CD4-positive, alpha-beta T cell (primary cell): ENCODE data around the gene FYCO1. TPM values are rescaled to one million over a fixed set of nuclear protein-coding genes. Genes with fewer than 3 reads are reported as not detected.

Experiments
- ATAC-seq: fragments of 200-7000 bp; cut with Tn5 transposase; one replicate; pipeline ENCODE4 v1.10.0; 2022; ENCODE audit warnings: mild to moderate bottlenecking; ENCODE audit not compliant: poor library complexity
- CTCF ChIA-PET: fragments of 350-600 bp; sonication (Branson Sonifier 250); formaldehyde crosslinking; loops from one replicate; lab custom pipeline; 2021; ENCODE audit warnings: antibody characterized with exemption, inconsistent platforms; lab: Charles Lee
- POLR2A ChIA-PET: fragments of 350-600 bp; sonication (Branson Sonifier 250); formaldehyde crosslinking; loops from one replicate; lab custom pipeline; 2021; ENCODE audit warnings: antibody characterized with exemption, inconsistent platforms; lab: Charles Lee
- DNase-seq, 14 experiments: peaks; one replicate each; pipeline ENCODE4 v3.0.0-alpha.2; 2013 to 2020; ENCODE audit warnings: mixed read lengths in 2 of 14
- H3K27ac ChIP-seq, 2 donors: one replicate each; pipeline versions ENCODE4 v1.5.1 to v1.7.0; 2013; ENCODE audit warnings: low read length in 2 of 2, low read depth in 1 of 2, mild to moderate bottlenecking in 1 of 2
- H3K27me3 ChIP-seq, 2 experiments: 1 replicate in 1 of 2; 2 replicates in 1 of 2; pipeline versions ENCODE4 v1.6.1 to v1.7.0; 2013; ENCODE audit warnings: low read length in 2 of 2, control low read depth in 1 of 2, mild to moderate bottlenecking in 1 of 2, moderate library complexity in 1 of 2; ENCODE audit not compliant: insufficient read depth in 2 of 2, control insufficient read depth in 1 of 2
- H3K36me3 ChIP-seq: one replicate; pipeline ENCODE4 v1.6.1; 2013; ENCODE audit warnings: low read length, control low read depth; ENCODE audit not compliant: insufficient read depth
- H3K4me1 ChIP-seq: one replicate; pipeline ENCODE4 v1.6.1; 2013; ENCODE audit warnings: low read length, control low read depth; ENCODE audit not compliant: insufficient read depth
- H3K4me3 ChIP-seq: one replicate; pipeline ENCODE4 v1.5.1; 2013; ENCODE audit warnings: mild to moderate bottlenecking, low read length, moderate library complexity
- H3K9me3 ChIP-seq, 2 experiments: 1 replicate in 1 of 2; 2 replicates in 1 of 2; pipeline versions ENCODE4 v1.6.1 to v1.7.0; 2013; ENCODE audit warnings: low read length in 2 of 2, mild to moderate bottlenecking in 2 of 2, control low read depth in 1 of 2, moderate library complexity in 1 of 2; ENCODE audit not compliant: control insufficient read depth in 1 of 2, insufficient read depth in 1 of 2
- H3K27ac Mint-ChIP-seq: one replicate; pipeline ENCODE4 v1.8.0; 2020; ENCODE audit warnings: mixed read lengths
- H3K27me3 Mint-ChIP-seq: one replicate; pipeline ENCODE4 v1.8.0; 2021; ENCODE audit warnings: mixed read lengths
- H3K36me3 Mint-ChIP-seq: one replicate; pipeline ENCODE4 v1.8.0; 2021; ENCODE audit warnings: low read depth, mixed read lengths
- H3K4me1 Mint-ChIP-seq: one replicate; pipeline ENCODE4 v1.8.0; 2021; ENCODE audit warnings: low read depth, mixed read lengths
- H3K4me3 Mint-ChIP-seq: one replicate; pipeline ENCODE4 v1.8.0; 2020; ENCODE audit warnings: mild to moderate bottlenecking, mixed read lengths
- H3K9me3 Mint-ChIP-seq: one replicate; pipeline ENCODE4 v1.8.0; 2020; ENCODE audit warnings: mixed read lengths
- intact Hi-C, 2 experiments: fragments of 100-400 bp; cut with DNase I in 1 of 2; cut with micrococcal nuclease in 1 of 2; formaldehyde crosslinking; loops; one replicate each; pipeline versions ENCODE4 v1.15.1 to v1.9.0; 2023 to 2025; cut with DNase I, micrococcal nuclease
- total RNA-seq, 174 experiments: library from RNA in 2 of 174; stranded (reverse) in 2 of 174; gene quantifications; one replicate each; pipeline ENCODE4 v1.2.3 and lab custom pipeline; 2021 to 2026
- TF ChIP-seq, protein P1 (sequence below): fragments of 200-600 bp; IDR thresholded peaks from one replicate; pipeline ENCODE4 v1.8.0; 2022; ENCODE audit warnings: antibody characterized with exemption, mild to moderate bottlenecking

The FYCO1 gene
- total RNA-seq, 2 experiments from 2014 or later: 17.4 to 20.1 TPM

GRCh38 chr3:45868213-45868612, 127.4 kb downstream of the FYCO1 start:
- peaks cover 0 to 8% of the 10 kb centered on the region in 2 experiments for H3K27me3 ChIP-seq
- H3K27ac ChIP-seq: no peak overlapping the region
- peaks cover 39% of the 10 kb centered on the region for H3K4me1 ChIP-seq
- H3K9me3 Mint-ChIP-seq: no peaks in the 10 kb centered on the region
- intact Hi-C loops: no loop called here
- H3K4me3 ChIP-seq: no peak overlapping the region
- peaks cover 0 to 4% of the 10 kb centered on the region in 2 experiments for H3K9me3 ChIP-seq
- ChIA-PET POLR2A (interaction anchor here (3.9 kb wide), 1 partner anchor 26 kb away, joined by 24 read pairs; the partner anchor contains the start of gene LZTFL1), CTCF (interaction anchor here (1.0 kb wide), 1 partner anchor 211 kb away, joined by 3 read pairs; no protein-coding TSS in a partner anchor)
- no peak for DNase-seq
- no peaks in the 10 kb centered on the region for H3K36me3 ChIP-seq
- H3K27me3 Mint-ChIP-seq: peaks cover 7% of the 10 kb centered on the region
- peaks cover 79% of the 10 kb centered on the region for H3K4me1 Mint-ChIP-seq
- ATAC-seq: no peak
- H3K27ac Mint-ChIP-seq: no peak overlapping the region
- no peaks in the 10 kb centered on the region for H3K36me3 Mint-ChIP-seq
- H3K4me3 Mint-ChIP-seq: no peak overlapping the region
- TF ChIP-seq, protein P1, sequence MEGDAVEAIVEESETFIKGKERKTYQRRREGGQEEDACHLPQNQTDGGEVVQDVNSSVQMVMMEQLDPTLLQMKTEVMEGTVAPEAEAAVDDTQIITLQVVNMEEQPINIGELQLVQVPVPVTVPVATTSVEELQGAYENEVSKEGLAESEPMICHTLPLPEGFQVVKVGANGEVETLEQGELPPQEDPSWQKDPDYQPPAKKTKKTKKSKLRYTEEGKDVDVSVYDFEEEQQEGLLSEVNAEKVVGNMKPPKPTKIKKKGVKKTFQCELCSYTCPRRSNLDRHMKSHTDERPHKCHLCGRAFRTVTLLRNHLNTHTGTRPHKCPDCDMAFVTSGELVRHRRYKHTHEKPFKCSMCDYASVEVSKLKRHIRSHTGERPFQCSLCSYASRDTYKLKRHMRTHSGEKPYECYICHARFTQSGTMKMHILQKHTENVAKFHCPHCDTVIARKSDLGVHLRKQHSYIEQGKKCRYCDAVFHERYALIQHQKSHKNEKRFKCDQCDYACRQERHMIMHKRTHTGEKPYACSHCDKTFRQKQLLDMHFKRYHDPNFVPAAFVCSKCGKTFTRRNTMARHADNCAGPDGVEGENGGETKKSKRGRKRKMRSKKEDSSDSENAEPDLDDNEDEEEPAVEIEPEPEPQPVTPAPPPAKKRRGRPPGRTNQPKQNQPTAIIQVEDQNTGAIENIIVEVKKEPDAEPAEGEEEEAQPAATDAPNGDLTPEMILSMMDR: no peak

Other genes with a start within 250 kb of the FYCO1 start
- not detected for gene SLC6A20, start 199.3 kb downstream of the FYCO1 start, total RNA-seq
- 1 to 10 TPM; 9.6 to 10.0 TPM for gene LZTFL1, start 153.7 kb downstream of the FYCO1 start, total RNA-seq
- gene CCR9, start 109.3 kb downstream of the FYCO1 start, total RNA-seq: 1 to 10 TPM; 6.5 to 7.4 TPM
- gene CXCR6, start 52.4 kb downstream of the FYCO1 start, total RNA-seq: 1 to 10 TPM; 1.7 to 2.0 TPM
- under 1 TPM; 0.14 to 0.20 TPM for gene XCR1, start 31.7 kb upstream of the FYCO1 start, total RNA-seq
- gene CCR1, start 212.5 kb upstream of the FYCO1 start, total RNA-seq: under 1 TPM; 0.34 to 0.38 TPM
- not detected for gene CCR3, start 246.6 kb upstream of the FYCO1 start, total RNA-seq